ENCODE results near the gene MMP1. TPM values are rescaled to one million over a fixed set of nuclear protein-coding genes. Genes with fewer than 3 reads are reported as not detected.

MMP1 gene
- total and polyA plus RNA-seq, 2 experiments from 2014 or later, result 0.94 TPM; not detected in 1

DNA sequence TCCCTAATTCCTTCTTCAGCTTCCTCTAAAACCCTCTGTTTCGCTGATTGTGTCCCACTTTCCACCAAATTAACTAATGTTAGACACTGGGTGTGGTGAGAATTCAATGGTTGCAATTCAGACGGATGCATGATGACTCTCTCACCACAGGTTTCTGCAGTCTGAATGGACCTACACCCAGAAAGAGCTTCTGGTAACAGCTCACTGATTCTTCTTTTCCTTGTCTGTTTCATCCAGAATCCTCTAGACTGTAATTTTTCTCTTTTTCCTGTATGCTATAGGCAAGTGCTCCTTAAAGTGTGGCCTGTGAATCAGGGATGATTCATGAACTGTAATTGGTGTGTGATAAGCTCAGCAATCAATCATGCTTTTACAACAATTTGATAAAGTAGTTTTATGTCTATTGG, 35.6 kb downstream of the MMP1 start:
- no peak overlapping the region for H3K4me3 ChIP-seq
- peaks cover 4% of the 10 kb centered on the region for H3K4me1 ChIP-seq (ENCODE audit: low read depth)
- H3K36me3 ChIP-seq, result no peaks in the 10 kb centered on the region
- peak overlapping the region; percentile 64 for H3K27ac ChIP-seq
- H3K9me3 ChIP-seq (ENCODE audit: low read depth), result no peaks in the 10 kb centered on the region
- TF ChIP-seq, protein P1, sequence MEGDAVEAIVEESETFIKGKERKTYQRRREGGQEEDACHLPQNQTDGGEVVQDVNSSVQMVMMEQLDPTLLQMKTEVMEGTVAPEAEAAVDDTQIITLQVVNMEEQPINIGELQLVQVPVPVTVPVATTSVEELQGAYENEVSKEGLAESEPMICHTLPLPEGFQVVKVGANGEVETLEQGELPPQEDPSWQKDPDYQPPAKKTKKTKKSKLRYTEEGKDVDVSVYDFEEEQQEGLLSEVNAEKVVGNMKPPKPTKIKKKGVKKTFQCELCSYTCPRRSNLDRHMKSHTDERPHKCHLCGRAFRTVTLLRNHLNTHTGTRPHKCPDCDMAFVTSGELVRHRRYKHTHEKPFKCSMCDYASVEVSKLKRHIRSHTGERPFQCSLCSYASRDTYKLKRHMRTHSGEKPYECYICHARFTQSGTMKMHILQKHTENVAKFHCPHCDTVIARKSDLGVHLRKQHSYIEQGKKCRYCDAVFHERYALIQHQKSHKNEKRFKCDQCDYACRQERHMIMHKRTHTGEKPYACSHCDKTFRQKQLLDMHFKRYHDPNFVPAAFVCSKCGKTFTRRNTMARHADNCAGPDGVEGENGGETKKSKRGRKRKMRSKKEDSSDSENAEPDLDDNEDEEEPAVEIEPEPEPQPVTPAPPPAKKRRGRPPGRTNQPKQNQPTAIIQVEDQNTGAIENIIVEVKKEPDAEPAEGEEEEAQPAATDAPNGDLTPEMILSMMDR (IDR thresholded peaks at IDR 0.05; ENCODE audit: low read depth, low read length), result no peak
- H3K27me3 ChIP-seq, result no peaks in the 10 kb centered on the region
- DNase-seq (ENCODE audit: low read depth in 1 of 2, low spot score in 1 of 2), result no peak

DNA sequence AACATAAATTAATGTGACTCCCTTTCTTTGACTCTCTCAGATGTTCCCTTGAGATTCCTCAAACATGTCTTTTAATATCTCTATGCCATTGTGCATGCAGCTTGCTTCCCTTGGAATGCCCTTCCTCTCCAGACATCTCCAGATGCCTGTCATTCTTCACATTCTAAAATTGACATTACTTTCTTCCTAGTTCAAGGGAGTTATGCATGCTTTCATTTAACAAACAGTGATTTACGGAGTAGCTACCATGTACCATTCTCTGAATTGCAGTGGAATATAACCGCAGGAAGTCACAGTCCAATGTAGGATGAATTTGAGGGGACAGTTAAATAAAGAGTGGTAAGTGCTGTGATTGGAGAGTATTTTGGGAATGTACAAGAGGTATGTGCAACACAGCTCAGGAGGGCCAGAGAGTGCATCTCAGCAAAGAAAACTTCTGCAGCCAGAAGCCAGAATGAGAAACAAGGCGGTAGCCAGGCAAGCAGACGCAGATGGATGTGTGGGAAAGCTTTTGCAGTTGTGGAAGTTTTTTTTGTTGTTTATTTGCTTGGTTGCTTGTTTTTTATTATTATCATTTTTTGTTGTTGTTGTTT, 36.2 kb downstream of the MMP1 start:
- Histone ChIP-seq H3K4me1 (ENCODE audit: low read depth) (peaks cover 4% of the 10 kb centered on the region), H3K9me3 (ENCODE audit: low read depth) (no peaks in the 10 kb centered on the region), H3K27me3 (no peaks in the 10 kb centered on the region), H3K36me3 (no peaks in the 10 kb centered on the region), H3K27ac (peak overlapping the region; percentile 64), H3K4me3 (no peak overlapping the region)
- DNase-seq (ENCODE audit: low read depth in 1 of 2, low spot score in 1 of 2), result peak in 1 of 2 donors; percentile 23
- TF ChIP-seq, protein P1 (IDR thresholded peaks at IDR 0.05; ENCODE audit: low read depth, low read length), result no peak

DNA sequence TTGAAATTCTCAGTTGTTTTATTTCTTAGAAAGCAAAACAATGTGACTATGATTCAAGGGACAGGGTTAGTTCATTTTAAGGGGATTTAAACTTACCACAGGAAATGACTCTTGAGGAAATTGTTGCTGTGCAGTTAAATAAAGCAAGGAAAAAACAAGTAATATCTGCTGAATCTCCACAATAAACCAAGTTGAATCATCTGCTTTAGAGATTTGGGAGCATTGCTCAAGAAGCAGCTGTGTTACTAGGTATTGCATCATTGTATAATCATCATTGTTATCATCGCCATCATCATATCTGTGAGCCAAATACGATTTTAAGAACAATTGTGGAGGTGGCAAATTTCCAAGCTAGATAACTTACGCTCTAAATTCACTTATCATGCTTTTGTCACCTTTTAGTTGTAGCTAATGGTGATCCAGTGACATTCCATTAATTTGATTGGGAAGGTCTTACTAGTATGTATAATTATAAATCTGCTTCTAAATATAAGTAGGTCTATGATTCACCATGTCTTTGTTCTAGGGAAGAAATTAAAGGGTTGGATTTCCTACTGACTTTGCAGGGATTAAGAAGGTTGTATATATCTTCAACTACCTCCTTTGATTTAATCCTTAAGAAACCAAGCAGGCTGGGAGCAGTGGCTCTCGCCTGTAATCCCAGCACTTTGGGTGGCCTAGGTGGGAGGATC, 37.5 kb downstream of the MMP1 start:
- no peaks in the 10 kb centered on the region for H3K36me3 ChIP-seq
- DNase-seq (ENCODE audit: low read depth in 1 of 2, low spot score in 1 of 2), result peak in 1 of 2 donors; percentile 83
- H3K9me3 ChIP-seq (ENCODE audit: low read depth), result no peaks in the 10 kb centered on the region
- peaks cover 4% of the 10 kb centered on the region for H3K4me1 ChIP-seq (ENCODE audit: low read depth)
- no peak overlapping the region for H3K4me3 ChIP-seq
- TF ChIP-seq, protein P1 (IDR thresholded peaks at IDR 0.05; ENCODE audit: low read depth, low read length), result no peak
- H3K27ac ChIP-seq, result no peak overlapping the region
- H3K27me3 ChIP-seq, result no peaks in the 10 kb centered on the region

DNA sequence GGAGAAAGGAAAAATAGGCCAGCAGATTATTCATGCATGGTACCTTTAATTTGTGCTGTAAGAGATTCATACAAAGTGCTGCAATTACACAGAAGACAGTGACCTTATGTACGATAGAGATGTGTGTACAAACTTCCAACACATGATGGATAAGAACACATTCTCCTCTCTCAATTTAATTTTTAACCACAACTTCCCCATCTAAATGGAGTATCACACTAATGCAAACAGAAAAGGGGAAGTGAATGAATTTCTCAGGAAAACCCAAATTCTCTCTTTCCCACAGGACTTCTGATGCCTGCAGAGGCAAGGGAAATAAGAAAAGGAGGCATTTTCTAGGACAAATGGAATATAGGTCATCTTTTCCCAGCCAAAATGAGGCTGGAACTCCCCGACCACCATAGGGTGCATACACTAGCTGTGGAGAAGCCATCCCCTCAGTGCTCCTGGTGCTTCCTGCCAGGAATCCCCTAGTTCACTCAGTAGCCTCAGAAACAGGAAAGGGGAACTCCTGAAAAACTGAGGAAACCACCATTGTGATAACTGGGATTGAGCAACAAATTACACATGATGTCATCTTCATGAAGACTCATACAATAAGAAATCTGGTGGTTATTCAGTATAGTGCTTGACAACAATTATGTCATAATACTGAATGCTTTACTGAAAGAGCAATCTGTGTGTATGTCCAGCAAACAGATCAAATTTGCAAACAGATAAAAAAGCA, 40.0 kb downstream of the MMP1 start:
- H3K4me3 ChIP-seq, result no peak overlapping the region
- H3K27ac ChIP-seq, result no peak overlapping the region
- TF ChIP-seq, protein P1 (IDR thresholded peaks at IDR 0.05; ENCODE audit: low read depth, low read length), result no peak
- peak in 1 of 2 donors; percentile 82 for DNase-seq (ENCODE audit: low read depth in 1 of 2, low spot score in 1 of 2)
- peaks cover 4% of the 10 kb centered on the region for H3K4me1 ChIP-seq (ENCODE audit: low read depth)
- no peaks in the 10 kb centered on the region for H3K9me3 ChIP-seq (ENCODE audit: low read depth)
- no peaks in the 10 kb centered on the region for H3K27me3 ChIP-seq
- H3K36me3 ChIP-seq, result no peaks in the 10 kb centered on the region

DNA sequence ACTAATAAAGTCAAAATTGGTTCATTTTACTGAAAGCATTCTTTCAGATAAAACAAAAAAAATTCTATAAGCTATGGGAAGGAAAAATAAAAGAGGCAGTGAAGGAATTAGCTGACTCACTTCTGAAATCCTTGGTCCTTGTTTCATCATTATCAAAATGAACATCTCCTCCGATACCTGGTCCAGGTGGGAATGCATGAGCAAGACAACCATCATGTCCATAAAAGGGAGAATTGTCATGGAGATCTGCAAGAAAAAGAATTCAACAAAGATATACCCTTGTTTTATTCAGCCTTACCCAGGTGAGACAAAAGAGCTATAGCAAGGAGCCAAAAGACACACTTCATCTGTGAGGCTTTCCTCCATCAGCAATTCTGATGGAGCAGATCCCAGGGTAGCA, 44.7 kb downstream of the MMP1 start:
- no peaks in the 10 kb centered on the region for H3K4me1 ChIP-seq (ENCODE audit: low read depth)
- no peak overlapping the region for H3K4me3 ChIP-seq
- no peaks in the 10 kb centered on the region for H3K27me3 ChIP-seq
- H3K9me3 ChIP-seq (ENCODE audit: low read depth), result no peaks in the 10 kb centered on the region
- DNase-seq (ENCODE audit: low read depth in 1 of 2, low spot score in 1 of 2), result no peak
- H3K27ac ChIP-seq, result no peak overlapping the region
- TF ChIP-seq, protein P1 (IDR thresholded peaks at IDR 0.05; ENCODE audit: low read depth, low read length), result no peak
- no peaks in the 10 kb centered on the region for H3K36me3 ChIP-seq
